ENCODE data around the gene RARB.

The RARB gene

GRCh38 chr3:25427942-25428788, at the start of gene RARB:
TSS of gene RARB (plus strand) at chr3:25428263. CDS start at chr3:25428732, 469 bp downstream.
- no peak for DNase-seq

DNA sequence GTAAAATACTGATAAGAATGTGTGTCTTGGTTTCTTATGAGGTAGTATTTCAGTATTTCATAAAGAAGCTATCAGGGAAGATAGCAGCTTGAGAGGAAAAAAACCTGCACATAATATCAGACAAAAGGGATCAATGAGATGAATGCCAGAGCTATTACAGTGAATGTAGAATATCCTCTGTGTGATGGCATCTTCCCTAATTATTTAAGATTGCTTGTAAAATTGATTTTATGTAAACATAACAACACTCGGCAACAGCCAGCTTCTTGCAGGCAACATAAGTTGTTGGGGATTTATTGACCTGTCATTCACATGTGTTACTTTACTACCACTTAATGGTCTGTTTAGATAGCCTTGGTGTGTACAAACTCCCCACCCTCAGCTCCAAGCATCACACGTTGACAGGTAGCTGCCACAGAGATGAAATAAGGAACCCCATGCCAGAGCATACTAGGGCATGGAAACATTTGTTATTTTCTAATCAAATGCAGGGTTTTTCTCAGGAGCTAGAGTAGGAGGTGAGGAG, 49.2 kb upstream of the RARB start:
- DNase-seq: no peak

GRCh38 chr3:25380222-25380739, 47.8 kb upstream of the RARB start:
- no peak for DNase-seq

DNA sequence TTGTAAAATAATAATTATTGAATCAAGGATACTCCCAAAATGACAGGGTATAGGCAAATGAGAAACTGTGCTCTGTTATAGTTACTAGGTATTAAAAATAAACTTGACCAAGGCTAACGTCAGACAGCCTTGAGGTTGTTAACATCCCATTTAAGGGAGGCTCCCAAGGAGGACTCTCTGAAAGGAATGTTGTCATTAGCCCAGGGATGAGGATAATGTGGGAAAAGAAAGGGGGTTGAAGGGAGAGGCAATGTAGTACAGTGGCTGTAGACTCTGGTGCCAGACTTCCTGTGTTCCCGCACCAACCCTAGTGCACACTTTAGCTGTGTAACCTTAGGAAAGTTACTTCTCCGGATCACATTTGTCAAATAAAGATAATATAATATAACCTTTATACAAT, 47.0 kb upstream of the RARB start:
- no peak for DNase-seq

DNA sequence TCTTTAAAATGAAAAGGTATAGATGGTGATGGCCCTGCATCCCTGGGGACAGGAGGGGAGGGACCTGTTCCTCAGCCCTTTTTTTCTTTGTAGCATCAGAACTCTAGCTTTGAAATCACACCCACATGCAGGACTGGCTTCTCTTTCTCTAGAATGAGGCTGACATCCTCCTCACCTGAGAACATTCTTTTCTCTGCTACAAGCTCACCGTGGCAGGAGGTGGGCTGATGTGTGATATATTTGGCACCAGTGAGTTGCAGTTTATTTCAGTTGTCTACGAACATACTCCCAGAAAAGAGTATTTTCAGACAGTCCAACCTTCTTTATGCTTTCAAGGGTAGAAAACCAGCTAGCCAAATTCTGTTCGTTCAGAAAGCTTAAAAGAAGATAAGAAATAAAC, 43.6 kb upstream of the RARB start:
- no peak for DNase-seq

- no peak for DNase-seq
Measured at GRCh38 chr3:25385807-25386460, 42.1 kb upstream of the RARB start.

DNA sequence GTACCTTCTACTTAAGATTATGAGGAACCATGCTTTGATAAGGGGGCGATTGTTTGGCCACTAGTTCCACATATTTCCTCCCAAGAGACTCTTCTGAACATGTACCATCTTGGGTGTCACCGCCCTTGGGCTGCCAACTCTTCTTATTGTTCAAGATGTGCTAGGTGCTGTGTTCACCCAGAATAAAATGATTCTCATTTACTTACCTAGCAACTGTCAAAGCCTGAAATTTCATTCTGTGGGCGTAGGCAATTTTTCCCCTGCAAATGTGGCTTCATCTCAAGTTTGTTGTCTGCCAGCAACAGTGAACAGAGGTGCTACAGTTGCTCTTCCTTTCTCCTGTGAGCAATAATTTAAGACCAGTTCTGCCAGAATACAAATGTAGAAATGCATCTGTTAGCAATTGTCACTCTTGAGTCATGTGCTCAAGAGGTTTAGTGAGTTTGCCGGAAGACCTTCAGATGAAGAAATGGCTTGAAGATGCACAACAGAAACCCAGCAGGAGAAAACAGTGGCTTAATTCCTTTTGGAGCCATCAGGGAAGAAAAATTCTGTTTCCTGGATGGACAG, 41.3 kb upstream of the RARB start:
- DNase-seq: no peak

- no peak for DNase-seq
Measured at GRCh38 chr3:25390605-25391004, 37.5 kb upstream of the RARB start.

- DNase-seq: no peak
Measured at GRCh38 chr3:25396251-25396650, 31.8 kb upstream of the RARB start.

DNA sequence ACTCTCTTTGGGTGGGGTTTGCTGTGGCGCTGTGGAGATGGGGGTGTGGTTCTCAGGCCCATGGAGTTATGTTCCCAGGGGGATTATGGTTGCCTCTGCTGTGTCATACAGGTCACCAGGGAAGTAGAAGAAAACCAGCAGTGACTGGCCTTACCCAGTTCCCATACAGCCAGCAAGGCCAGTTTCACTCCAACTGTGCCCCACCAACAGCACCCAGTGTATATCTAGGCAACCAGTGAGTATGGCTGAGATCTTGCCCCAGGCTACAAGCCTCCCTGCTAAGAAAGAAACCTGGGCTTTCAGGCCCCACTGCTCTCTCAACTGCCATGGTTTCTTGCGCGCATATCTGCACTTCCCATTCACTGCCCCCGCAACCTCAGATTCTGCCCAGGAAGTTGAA, 31.4 kb upstream of the RARB start:
- DNase-seq: no peak

DNA sequence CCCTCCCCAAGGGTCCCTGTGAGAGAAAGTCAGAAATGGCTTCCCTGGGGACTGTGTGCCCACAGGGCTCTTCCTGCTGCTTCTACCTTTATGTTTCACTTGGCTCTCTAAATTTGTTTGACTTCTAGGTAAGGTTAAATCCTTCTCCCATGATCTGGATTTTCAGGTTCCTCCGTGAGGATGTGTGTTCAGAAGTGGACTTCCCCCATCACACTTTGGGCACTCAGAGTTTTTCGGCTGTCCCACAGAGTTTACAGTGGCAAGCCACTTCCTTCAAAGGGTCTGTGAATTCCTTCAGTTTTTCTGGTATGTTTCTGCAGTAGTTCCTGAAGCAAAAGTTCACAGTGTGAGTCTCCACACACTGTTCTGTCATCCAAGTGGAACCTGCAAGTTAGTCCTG, 30.9 kb upstream of the RARB start:
- no peak for DNase-seq

- DNase-seq: no peak
Measured at GRCh38 chr3:25400587-25400986, 27.5 kb upstream of the RARB start.

GRCh38 chr3:25403968-25404367, 24.1 kb upstream of the RARB start:
- no peak for DNase-seq

DNA sequence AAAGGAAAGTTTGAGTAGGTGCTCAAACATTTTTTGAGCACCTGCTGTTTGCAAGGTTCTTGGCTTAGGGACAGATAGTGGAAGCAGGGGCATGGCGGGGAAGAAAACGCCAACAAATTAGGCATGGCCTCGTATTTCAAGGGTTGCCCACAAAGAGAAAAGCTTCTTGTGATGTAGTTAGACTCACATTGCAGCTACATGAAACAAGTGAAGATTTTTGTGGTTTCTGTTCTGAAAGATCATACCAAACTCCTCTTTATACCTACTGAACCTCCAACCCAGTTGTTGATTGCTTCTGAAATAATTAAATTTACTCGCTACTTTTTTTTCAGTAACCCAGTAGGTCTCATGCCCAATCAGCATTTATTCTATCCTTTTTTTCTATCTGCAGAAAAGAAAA, 23.5 kb upstream of the RARB start:
- no peak for DNase-seq

- DNase-seq: no peak
Measured at GRCh38 chr3:25405335-25405734, 22.7 kb upstream of the RARB start.

- DNase-seq: no peak
Measured at GRCh38 chr3:25410703-25411102, 17.4 kb upstream of the RARB start.

DNA sequence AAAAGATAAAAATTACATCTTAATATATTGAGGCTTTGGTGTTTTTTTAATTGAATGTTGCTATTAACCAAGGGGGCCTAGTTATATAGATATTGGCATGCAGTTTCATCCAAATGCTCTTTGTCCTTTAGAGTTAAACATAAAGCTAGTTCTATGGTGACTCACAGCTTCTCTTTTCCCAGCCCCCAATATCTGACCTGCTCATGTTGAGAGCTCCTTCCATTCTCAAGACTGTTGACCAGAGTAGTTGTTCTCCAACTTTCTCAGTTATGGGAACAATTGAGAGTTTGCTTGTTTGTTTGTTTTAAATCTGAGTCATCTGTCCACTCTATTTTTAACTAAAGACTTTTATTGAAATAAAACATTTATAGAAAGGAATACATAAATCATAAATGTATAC, 15.8 kb upstream of the RARB start:
- no peak for DNase-seq

GRCh38 chr3:25416176-25416575, 11.9 kb upstream of the RARB start:
- DNase-seq: no peak

DNA sequence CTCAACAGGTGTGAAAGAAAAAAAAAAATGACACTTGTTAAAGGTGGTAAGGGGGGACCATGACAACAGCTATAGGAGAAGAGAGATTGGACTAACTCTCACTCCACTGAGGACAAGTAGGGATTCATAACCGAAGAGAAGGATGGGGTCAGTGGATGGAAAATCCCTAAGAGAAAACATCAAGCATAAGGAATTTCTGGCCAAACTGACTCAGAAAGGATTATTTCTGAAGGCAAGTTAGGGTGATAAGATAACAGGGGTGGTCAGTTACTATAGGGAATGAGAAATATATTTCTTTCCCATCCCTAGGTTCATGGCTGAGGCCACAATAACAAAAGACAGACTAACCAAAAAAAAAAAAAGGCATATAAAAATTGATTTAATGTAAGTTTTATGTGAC, 9.5 kb upstream of the RARB start:
- DNase-seq: no peak

- DNase-seq: no peak
Measured at GRCh38 chr3:25419251-25419650, 8.8 kb upstream of the RARB start.

DNA sequence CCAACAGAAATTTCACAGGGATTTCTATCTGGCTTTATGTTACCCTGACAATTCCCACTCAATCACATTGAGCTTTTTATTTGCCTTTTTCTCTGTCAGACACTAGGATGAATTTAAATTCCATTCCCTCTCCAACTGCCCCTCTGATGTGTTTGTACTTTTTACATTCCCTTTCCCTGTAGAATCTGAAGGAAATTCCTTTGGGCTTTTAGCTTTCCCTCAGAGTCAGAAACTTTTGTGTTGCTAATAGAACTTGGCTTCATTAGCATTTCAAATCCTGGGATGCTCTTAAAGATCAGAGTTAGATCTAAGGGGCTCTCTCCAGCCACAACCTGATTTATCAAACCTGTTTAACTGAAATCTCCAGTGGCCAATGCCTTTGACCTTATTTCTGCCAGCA, 7.9 kb upstream of the RARB start:
- DNase-seq: no peak

DNA sequence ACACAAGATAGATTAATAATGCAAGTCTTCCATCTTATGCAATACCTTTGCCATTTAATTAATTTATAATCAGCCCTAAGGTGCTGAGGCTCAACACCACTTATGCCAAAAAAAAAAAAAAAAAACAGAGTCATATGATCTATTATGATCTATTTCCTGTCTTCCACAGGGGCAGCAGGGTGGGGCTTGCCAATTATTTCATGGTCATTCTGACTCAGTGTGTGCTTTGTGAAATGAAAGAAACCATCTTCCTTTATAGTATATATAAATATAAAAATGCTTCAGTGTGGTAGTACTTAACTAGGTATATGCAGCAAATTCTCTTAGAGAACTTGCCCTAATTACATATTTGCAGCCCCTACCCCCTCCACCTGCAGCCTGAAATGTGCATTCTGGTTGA, 7.2 kb upstream of the RARB start:
- no peak for DNase-seq

DNA sequence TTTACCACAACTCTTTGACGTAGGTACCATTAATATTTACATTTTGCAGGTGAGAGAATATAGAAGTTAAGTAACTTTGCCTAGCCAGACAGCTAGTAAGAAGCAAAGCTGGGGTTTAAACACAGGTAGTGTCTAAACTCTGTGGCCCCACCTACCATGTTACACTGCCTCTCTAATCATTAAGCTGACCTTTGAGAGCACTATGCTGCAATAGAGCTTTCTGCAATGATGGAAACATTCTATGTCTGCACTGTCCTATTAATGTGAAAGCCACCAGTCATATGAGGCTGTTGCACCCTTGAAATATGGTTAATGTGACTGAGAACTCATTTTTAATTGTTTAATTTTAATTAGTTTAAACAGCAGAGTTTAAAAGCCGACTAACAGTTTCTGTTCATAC, 6.3 kb upstream of the RARB start:
- DNase-seq: no peak

Measured in NCI-H187 treated with DMSO at 0.1 percent for 48 hours (cell line).